Liver (tissue), 3 donors: Measurements from ENCODE around the gene FKBP1C.

ENCODE experiments used
- CTCF ChIP-seq: fragments of 150-350 bp; IDR thresholded peaks from 2 replicates; pipeline ENCODE4 v1.5.1; 2017; ENCODE audit warnings: improper control_type of control experiment, low read depth, low read length; ENCODE audit not compliant: missing input control
- GABPA ChIP-seq, 2 donors: IDR thresholded peaks in 1 of 2; conservative IDR thresholded peaks in 1 of 2; 2 replicates each; pipeline ENCODE4 v1.6.1; 2016; ENCODE audit warnings: antibody characterized with exemption in 2 of 2, mild to moderate bottlenecking in 1 of 2, moderate library complexity in 1 of 2
- HNF4G ChIP-seq: IDR thresholded peaks from 2 replicates; pipeline ENCODE4 v1.6.1; 2016; ENCODE audit warnings: antibody characterized with exemption
- JUND ChIP-seq, 2 donors: IDR thresholded peaks; 2 replicates each; pipeline ENCODE4 v1.6.1; 2016; ENCODE audit warnings: antibody characterized with exemption in 2 of 2
- RAD21 ChIP-seq, 2 donors: IDR thresholded peaks; 2 replicates each; pipeline ENCODE4 v1.6.1; 2016; ENCODE audit warnings: antibody characterized with exemption in 2 of 2, mild to moderate bottlenecking in 2 of 2
- TAF1 ChIP-seq: conservative IDR thresholded peaks from 2 replicates; pipeline ENCODE4 v1.6.1; 2016; ENCODE audit warnings: antibody characterized with exemption, mild to moderate bottlenecking
- YY1 ChIP-seq: IDR thresholded peaks from 2 replicates; pipeline ENCODE4 v1.6.1; 2016; ENCODE audit warnings: antibody characterized with exemption, mild to moderate bottlenecking
- TF ChIP-seq, protein P1 (sequence below): IDR thresholded peaks from 2 replicates; pipeline ENCODE4 v1.6.1; 2016; ENCODE audit warnings: antibody characterized with exemption, mild to moderate bottlenecking
- donor health status: healthy.
- donor health status: healthy.

- TF ChIP-seq HNF4G (no peak), JUND (IDR thresholded peaks at IDR 0.05) (no peak), CTCF (no peak), YY1 (no peak), TAF1 (no peak), RAD21 (IDR thresholded peaks at IDR 0.05) (no peak), GABPA (IDR thresholded peaks at IDR 0.05 in 1 of 2, conservative IDR thresholded peaks at IDR 0.05 in 1 of 2) (no peak)
- TF ChIP-seq, protein P1, sequence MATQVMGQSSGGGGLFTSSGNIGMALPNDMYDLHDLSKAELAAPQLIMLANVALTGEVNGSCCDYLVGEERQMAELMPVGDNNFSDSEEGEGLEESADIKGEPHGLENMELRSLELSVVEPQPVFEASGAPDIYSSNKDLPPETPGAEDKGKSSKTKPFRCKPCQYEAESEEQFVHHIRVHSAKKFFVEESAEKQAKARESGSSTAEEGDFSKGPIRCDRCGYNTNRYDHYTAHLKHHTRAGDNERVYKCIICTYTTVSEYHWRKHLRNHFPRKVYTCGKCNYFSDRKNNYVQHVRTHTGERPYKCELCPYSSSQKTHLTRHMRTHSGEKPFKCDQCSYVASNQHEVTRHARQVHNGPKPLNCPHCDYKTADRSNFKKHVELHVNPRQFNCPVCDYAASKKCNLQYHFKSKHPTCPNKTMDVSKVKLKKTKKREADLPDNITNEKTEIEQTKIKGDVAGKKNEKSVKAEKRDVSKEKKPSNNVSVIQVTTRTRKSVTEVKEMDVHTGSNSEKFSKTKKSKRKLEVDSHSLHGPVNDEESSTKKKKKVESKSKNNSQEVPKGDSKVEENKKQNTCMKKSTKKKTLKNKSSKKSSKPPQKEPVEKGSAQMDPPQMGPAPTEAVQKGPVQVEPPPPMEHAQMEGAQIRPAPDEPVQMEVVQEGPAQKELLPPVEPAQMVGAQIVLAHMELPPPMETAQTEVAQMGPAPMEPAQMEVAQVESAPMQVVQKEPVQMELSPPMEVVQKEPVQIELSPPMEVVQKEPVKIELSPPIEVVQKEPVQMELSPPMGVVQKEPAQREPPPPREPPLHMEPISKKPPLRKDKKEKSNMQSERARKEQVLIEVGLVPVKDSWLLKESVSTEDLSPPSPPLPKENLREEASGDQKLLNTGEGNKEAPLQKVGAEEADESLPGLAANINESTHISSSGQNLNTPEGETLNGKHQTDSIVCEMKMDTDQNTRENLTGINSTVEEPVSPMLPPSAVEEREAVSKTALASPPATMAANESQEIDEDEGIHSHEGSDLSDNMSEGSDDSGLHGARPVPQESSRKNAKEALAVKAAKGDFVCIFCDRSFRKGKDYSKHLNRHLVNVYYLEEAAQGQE = no peak
These were observed 35.1 kb upstream of the FKBP1C start for GRCh38 chr6:63176181-63176580.
